ENCODE results near the gene PACS1.
"Not testable (repeated sequence)": the region's sequence is repeated elsewhere in the genome, so short reads cannot be mapped to it uniquely, and the experiment has no call there.

Gene PACS1

GRCh38 chr11:66072518-66072917 is 2.4 kb downstream of the PACS1 start:
- in situ Hi-C loops (cut with MboI; ENCODE audit: low sequenced_read_pairs): no loop called here

- in situ Hi-C loops (cut with MboI; ENCODE audit: low sequenced_read_pairs): no loop called here
Observed at GRCh38 chr11:66073669-66074068, 3.6 kb downstream of the PACS1 start.

- in situ Hi-C loops (cut with MboI; ENCODE audit: low sequenced_read_pairs): no loop called here
Observed at GRCh38 chr11:66075273-66075672, 5.2 kb downstream of the PACS1 start.

GRCh38 chr11:66076561-66076960 is 6.5 kb downstream of the PACS1 start:
- in situ Hi-C loops (cut with MboI; ENCODE audit: low sequenced_read_pairs): no loop called here

- in situ Hi-C loops (cut with MboI; ENCODE audit: low sequenced_read_pairs): no loop called here
Observed at GRCh38 chr11:66077927-66078326, 7.9 kb downstream of the PACS1 start.

GRCh38 chr11:66078949-66079348 is 8.9 kb downstream of the PACS1 start:
- in situ Hi-C loops (cut with MboI; ENCODE audit: low sequenced_read_pairs): not testable (repeated sequence)

- in situ Hi-C loops (cut with MboI; ENCODE audit: low sequenced_read_pairs): no loop called here
Observed at GRCh38 chr11:66080055-66080817, 10.2 kb downstream of the PACS1 start.

GRCh38 chr11:66081505-66081904 is 11.4 kb downstream of the PACS1 start:
- in situ Hi-C loops (cut with MboI; ENCODE audit: low sequenced_read_pairs): no loop called here

- in situ Hi-C loops (cut with MboI; ENCODE audit: low sequenced_read_pairs): no loop called here
Observed at GRCh38 chr11:66082946-66083698, 13.1 kb downstream of the PACS1 start.

- in situ Hi-C loops (cut with MboI; ENCODE audit: low sequenced_read_pairs): no loop called here
Observed at GRCh38 chr11:66083767-66084166, 13.7 kb downstream of the PACS1 start.

GRCh38 chr11:66084821-66085475 is 14.9 kb downstream of the PACS1 start:
- in situ Hi-C loops (cut with MboI; ENCODE audit: low sequenced_read_pairs): no loop called here

GRCh38 chr11:66087148-66087908 is 17.3 kb downstream of the PACS1 start:
- in situ Hi-C loops (cut with MboI; ENCODE audit: low sequenced_read_pairs): no loop called here

GRCh38 chr11:66089067-66089466 is 19.0 kb downstream of the PACS1 start:
- in situ Hi-C loops (cut with MboI; ENCODE audit: low sequenced_read_pairs): no loop called here

- in situ Hi-C loops (cut with MboI; ENCODE audit: low sequenced_read_pairs): no loop called here
Observed at GRCh38 chr11:66090288-66090687, 20.2 kb downstream of the PACS1 start.

- in situ Hi-C loops (cut with MboI; ENCODE audit: low sequenced_read_pairs): not testable (repeated sequence)
Observed at GRCh38 chr11:66092125-66092524, 22.1 kb downstream of the PACS1 start.

- in situ Hi-C loops (cut with MboI; ENCODE audit: low sequenced_read_pairs): not testable (repeated sequence)
Observed at GRCh38 chr11:66099746-66100145, 29.7 kb downstream of the PACS1 start.

GRCh38 chr11:66100272-66101065 is 30.4 kb downstream of the PACS1 start:
- in situ Hi-C loops (cut with MboI; ENCODE audit: low sequenced_read_pairs): no loop called here

GRCh38 chr11:66101066-66101464 is 31.0 kb downstream of the PACS1 start:
- in situ Hi-C loops (cut with MboI; ENCODE audit: low sequenced_read_pairs): no loop called here

GRCh38 chr11:66104057-66104638 is 34.1 kb downstream of the PACS1 start:
- in situ Hi-C loops (cut with MboI; ENCODE audit: low sequenced_read_pairs): no loop called here
